Glutamatergic neuron (in vitro differentiated cells): ENCODE results near the gene CLIC5. TPM values are rescaled to one million over a fixed set of nuclear protein-coding genes. Genes with fewer than 3 reads are reported as not detected.

Experiments
- DNase-seq: peaks from one replicate; pipeline ENCODE4 v3.0.0; 2022
- H3K27ac Mint-ChIP-seq: one replicate; pipeline ENCODE4 v1.8.0; 2020; ENCODE audit warnings: mild to moderate bottlenecking, mixed read lengths, inconsistent platforms; ENCODE audit not compliant: unreplicated experiment
- H3K27me3 Mint-ChIP-seq: one replicate; pipeline ENCODE4 v1.8.0; 2020; ENCODE audit warnings: mild to moderate bottlenecking, moderate library complexity, mixed read lengths, inconsistent platforms; ENCODE audit not compliant: unreplicated experiment
- H3K36me3 Mint-ChIP-seq: one replicate; pipeline ENCODE4 v1.8.0; 2020; ENCODE audit warnings: mild to moderate bottlenecking, mixed read lengths, inconsistent platforms; ENCODE audit not compliant: unreplicated experiment
- H3K4me1 Mint-ChIP-seq: one replicate; pipeline ENCODE4 v1.8.0; 2020; ENCODE audit warnings: mild to moderate bottlenecking, low read depth, mixed read lengths, inconsistent platforms; ENCODE audit not compliant: unreplicated experiment
- H3K4me3 Mint-ChIP-seq: one replicate; pipeline ENCODE4 v1.8.0; 2020; ENCODE audit warnings: mild to moderate bottlenecking, mixed read lengths, inconsistent platforms; ENCODE audit not compliant: unreplicated experiment
- H3K9me3 Mint-ChIP-seq: one replicate; pipeline ENCODE4 v1.8.0; 2020; ENCODE audit warnings: mild to moderate bottlenecking, moderate library complexity, mixed read lengths, inconsistent platforms; ENCODE audit not compliant: unreplicated experiment
- total RNA-seq: library from RNA; stranded (reverse); fragmentation: NEBNext Ultra II Directional; extraction: Animal tissue kit (Norgen Biotek cat#: 25700); gene quantifications from one replicate; pipeline ENCODE4 v1.2.1, GENCODE V29; 2021; ENCODE audit not compliant: unreplicated experiment
- TF ChIP-seq, protein P1 (sequence below): fragments of 200-600 bp; sonication (generic); IDR thresholded peaks from one replicate; pipeline ENCODE4 v1.5.0; 2021; ENCODE audit not compliant: partially characterized antibody, unreplicated experiment

The CLIC5 gene
- total RNA-seq, 1 donor from 2014 or later, result not detected

DNA sequence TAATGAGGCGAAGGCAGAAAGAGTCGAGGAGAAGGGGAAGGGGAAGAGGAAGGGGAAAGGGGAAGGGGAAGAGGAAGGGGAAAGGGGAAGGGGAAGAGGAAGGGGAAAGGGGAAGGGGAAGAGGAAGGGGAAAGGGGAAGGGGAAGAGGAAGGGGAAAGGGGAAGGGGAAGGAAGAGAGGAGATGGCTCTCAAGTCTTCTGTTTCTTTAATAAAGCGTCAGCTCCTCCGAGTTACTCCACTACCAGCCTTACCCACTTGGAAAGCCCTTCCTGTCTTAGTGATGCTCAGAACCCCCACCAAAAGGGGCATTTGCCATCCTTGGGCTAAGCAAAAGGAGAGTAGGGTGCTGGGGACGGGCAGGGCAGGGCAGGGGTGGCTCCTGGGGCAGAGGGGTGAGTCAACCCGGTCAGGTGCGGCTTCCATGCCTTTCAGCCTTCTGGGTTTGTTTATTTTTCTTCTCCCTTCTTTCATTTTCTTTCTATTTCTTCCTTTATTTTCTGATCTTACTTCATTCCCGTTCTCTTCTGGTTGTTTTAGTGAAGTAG is 476 bp upstream of the CLIC5 start:
- TF ChIP-seq, protein P1, sequence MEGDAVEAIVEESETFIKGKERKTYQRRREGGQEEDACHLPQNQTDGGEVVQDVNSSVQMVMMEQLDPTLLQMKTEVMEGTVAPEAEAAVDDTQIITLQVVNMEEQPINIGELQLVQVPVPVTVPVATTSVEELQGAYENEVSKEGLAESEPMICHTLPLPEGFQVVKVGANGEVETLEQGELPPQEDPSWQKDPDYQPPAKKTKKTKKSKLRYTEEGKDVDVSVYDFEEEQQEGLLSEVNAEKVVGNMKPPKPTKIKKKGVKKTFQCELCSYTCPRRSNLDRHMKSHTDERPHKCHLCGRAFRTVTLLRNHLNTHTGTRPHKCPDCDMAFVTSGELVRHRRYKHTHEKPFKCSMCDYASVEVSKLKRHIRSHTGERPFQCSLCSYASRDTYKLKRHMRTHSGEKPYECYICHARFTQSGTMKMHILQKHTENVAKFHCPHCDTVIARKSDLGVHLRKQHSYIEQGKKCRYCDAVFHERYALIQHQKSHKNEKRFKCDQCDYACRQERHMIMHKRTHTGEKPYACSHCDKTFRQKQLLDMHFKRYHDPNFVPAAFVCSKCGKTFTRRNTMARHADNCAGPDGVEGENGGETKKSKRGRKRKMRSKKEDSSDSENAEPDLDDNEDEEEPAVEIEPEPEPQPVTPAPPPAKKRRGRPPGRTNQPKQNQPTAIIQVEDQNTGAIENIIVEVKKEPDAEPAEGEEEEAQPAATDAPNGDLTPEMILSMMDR, result no peak
- peak overlapping the region; percentile 50 for H3K4me3 Mint-ChIP-seq
- peaks cover 9% of the 10 kb centered on the region for H3K27me3 Mint-ChIP-seq
- H3K4me1 Mint-ChIP-seq, result no peaks in the 10 kb centered on the region
- peaks cover 8% of the 10 kb centered on the region for H3K36me3 Mint-ChIP-seq
- H3K27ac Mint-ChIP-seq, result no peak overlapping the region
- H3K9me3 Mint-ChIP-seq, result no peaks in the 10 kb centered on the region
- no peak for DNase-seq

DNA sequence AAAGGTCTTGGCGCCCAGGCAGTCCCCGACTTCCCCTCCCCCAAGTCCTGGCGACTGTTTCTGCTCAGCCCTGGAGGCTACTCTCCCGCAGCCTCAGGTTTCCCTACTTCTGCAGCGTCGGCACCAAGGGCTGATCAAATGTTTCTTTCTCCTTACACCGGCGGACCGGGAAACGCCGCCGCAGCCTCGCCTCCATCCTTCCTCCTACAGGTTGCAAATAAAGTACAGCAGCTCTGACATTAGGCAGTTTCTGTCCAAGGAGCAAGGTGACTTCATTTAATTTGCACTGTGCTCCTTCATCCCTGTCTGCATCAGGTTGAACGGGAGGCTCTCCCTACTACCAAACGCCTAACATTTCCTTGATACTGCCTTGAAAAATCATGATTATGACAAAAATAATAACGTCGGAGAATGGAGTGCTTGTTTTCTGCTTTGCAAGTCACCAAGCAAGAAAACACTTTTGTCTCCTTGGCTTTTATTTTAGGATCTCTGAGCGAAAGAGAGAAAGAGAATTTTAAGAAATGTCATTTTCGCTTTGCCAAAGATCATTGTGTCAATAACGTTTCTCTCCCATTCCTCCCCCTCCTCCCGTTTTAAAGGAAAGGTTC is 1.0 kb downstream of the CLIC5 start:
- Mint-ChIP-seq H3K4me3 (peak overlapping the region; percentile 83), H3K9me3 (no peaks in the 10 kb centered on the region), H3K4me1 (no peaks in the 10 kb centered on the region), H3K36me3 (peaks cover 8% of the 10 kb centered on the region), H3K27me3 (peaks cover 9% of the 10 kb centered on the region), H3K27ac (no peak overlapping the region)
- TF ChIP-seq, protein P1, result no peak
- peak; percentile 23 for DNase-seq

DNA sequence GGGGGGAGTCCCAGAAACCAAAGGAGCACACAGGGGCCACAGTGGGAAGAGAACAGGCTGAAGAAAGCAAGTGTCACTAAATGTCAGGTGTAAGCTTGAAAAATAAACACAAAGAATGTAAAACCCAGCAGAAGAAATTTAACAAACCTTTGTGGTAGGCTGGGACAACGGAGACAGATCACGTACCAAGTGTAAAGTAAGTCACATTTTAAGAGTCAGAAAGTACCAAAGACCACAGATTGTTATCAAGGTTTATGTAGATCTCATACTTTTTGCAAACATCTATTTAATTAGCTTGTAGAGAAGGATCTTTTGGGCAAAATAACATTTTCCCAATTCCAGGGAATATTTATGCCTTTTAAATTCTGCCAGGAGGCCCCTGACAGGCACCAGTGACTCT is 1.6 kb downstream of the CLIC5 start:
- Mint-ChIP-seq H3K4me3 (peak overlapping the region; percentile 83), H3K27me3 (peaks cover 9% of the 10 kb centered on the region), H3K27ac (no peak overlapping the region), H3K4me1 (no peaks in the 10 kb centered on the region), H3K36me3 (peaks cover 8% of the 10 kb centered on the region), H3K9me3 (no peaks in the 10 kb centered on the region)
- TF ChIP-seq, protein P1, result no peak
- no peak for DNase-seq

DNA sequence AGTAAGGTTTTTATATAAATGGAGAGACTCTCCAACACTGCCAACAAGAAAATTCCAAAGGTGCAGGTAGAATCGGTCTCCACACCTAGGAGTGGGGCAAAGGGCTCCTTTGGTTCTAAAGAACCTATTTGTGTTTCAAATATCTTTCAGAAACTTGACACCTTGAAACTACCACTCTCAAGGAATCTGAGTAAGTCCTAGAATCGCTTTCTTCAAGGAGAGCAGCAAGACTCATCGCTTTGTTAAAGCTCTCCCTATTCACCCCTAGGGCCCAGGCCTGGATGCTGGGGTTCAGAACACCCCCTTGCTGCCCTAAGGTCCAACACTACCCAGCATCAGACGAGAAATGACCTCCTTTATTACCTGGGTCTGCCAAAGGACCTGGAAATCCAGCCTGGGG is 2.0 kb downstream of the CLIC5 start:
- H3K4me3 Mint-ChIP-seq, result no peak overlapping the region
- no peak for DNase-seq
- H3K36me3 Mint-ChIP-seq, result peaks cover 8% of the 10 kb centered on the region
- no peaks in the 10 kb centered on the region for H3K9me3 Mint-ChIP-seq
- TF ChIP-seq, protein P1, result no peak
- H3K4me1 Mint-ChIP-seq, result no peaks in the 10 kb centered on the region
- H3K27me3 Mint-ChIP-seq, result peaks cover 9% of the 10 kb centered on the region
- no peak overlapping the region for H3K27ac Mint-ChIP-seq

DNA sequence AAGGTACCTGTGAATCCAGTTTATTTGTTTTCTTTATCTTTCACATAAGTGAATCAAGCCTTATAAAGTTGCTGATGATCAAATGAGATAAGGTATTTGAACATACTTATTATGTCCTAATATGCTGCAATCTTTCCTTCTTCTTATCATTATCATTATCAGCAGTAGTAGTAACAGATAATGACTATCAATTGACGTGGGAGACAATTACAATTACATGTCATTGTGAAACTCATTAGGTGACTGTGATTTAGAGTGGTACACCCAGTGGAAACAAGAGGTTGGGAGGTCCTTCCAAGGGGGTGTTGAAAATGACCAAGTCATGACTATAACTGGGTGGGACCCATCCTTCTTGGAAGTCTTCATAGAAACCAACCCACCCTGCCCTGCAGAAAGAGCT is 2.8 kb downstream of the CLIC5 start:
- Mint-ChIP-seq H3K4me3 (no peak overlapping the region), H3K36me3 (peaks cover 8% of the 10 kb centered on the region), H3K9me3 (no peaks in the 10 kb centered on the region), H3K4me1 (no peaks in the 10 kb centered on the region), H3K27ac (no peak overlapping the region), H3K27me3 (peaks cover 9% of the 10 kb centered on the region)
- DNase-seq, result no peak
- TF ChIP-seq, protein P1, result no peak
